DOHH2 (cell line): Measurements from ENCODE around the gene GRK7.

Source experiments
- H3F3A ChIP-seq: fragments of 200-600 bp; sonication (generic), shearing (Covaris generic); 2 replicates; pipeline ENCODE4 v1.6.0; 2016; ENCODE audit warnings: antibody characterized with exemption, mild to moderate bottlenecking; ENCODE audit not compliant: control insufficient read depth, insufficient read depth
- H3K27ac ChIP-seq: fragments of 200-600 bp; sonication (generic); 2 replicates; pipeline ENCODE4 v1.5.1; 2014; ENCODE audit warnings: low read depth, mild to moderate bottlenecking, low read length, moderate library complexity
- H3K27me3 ChIP-seq: fragments of 200-600 bp; sonication (generic); 2 replicates; pipeline ENCODE4 v1.6.1; 2014; ENCODE audit warnings: mild to moderate bottlenecking, low read length, mixed read lengths; ENCODE audit not compliant: control insufficient read depth
- H3K36me3 ChIP-seq: fragments of 200-600 bp; sonication (generic); 2 replicates; pipeline ENCODE4 v1.6.1; 2014; ENCODE audit warnings: mild to moderate bottlenecking, low read length, moderate library complexity, mixed read lengths; ENCODE audit not compliant: control insufficient read depth
- H3K4me1 ChIP-seq: fragments of 200-600 bp; sonication (generic); 2 replicates; pipeline ENCODE4 v1.6.1; 2014; ENCODE audit warnings: mild to moderate bottlenecking, low read length, mixed read lengths; ENCODE audit not compliant: control insufficient read depth
- H3K4me2 ChIP-seq: fragments of 200-600 bp; sonication (generic); 2 replicates; pipeline ENCODE4 v1.6.0; 2014; ENCODE audit warnings: mild to moderate bottlenecking, low read length, moderate library complexity
- H3K4me3 ChIP-seq: fragments of 200-600 bp; sonication (generic); 2 replicates; pipeline ENCODE4 v1.5.1; 2014; ENCODE audit warnings: mild to moderate bottlenecking, low read length, mixed read lengths
- H3K79me2 ChIP-seq: fragments of 200-600 bp; sonication (generic); 2 replicates; pipeline ENCODE4 v1.6.1; 2014; ENCODE audit warnings: mild to moderate bottlenecking, low read length, mixed read lengths; ENCODE audit not compliant: control insufficient read depth
- H3K9me2 ChIP-seq: fragments of 200-600 bp; sonication (generic); replicated peaks from 2 replicates; pipeline ENCODE4 v1.6.1; 2014; ENCODE audit warnings: mild to moderate bottlenecking, low read length, mixed read lengths; ENCODE audit not compliant: control insufficient read depth
- H3K9me3 ChIP-seq: fragments of 200-600 bp; sonication (generic); 2 replicates; pipeline ENCODE4 v1.6.1; 2014; ENCODE audit warnings: antibody characterized with exemption, low read length, mixed read lengths; ENCODE audit not compliant: control insufficient read depth, insufficient read depth
- H4K20me1 ChIP-seq: fragments of 200-600 bp; sonication (generic); 2 replicates; pipeline ENCODE4 v1.6.0; 2014; ENCODE audit warnings: low read depth, mild to moderate bottlenecking, antibody characterized with exemption, low read length, moderate library complexity; ENCODE audit not compliant: control insufficient read depth, insufficient read depth
- CTCF ChIP-seq: fragments of 200-600 bp; sonication (generic); IDR thresholded peaks from one replicate; pipeline ENCODE4 v1.5.1; 2014; ENCODE audit warnings: antibody characterized with exemption, mild to moderate bottlenecking, low read depth, low read length; ENCODE audit not compliant: poor library complexity, severe bottlenecking
- EZH2phosphoT487 ChIP-seq: fragments of 200-600 bp; sonication (generic); IDR thresholded peaks from 2 replicates; pipeline ENCODE4 v1.6.1; 2017; ENCODE audit warnings: borderline replicate concordance, mild to moderate bottlenecking, antibody characterized with exemption, low read length, moderate library complexity, mixed read lengths

GRK7 gene

DNA sequence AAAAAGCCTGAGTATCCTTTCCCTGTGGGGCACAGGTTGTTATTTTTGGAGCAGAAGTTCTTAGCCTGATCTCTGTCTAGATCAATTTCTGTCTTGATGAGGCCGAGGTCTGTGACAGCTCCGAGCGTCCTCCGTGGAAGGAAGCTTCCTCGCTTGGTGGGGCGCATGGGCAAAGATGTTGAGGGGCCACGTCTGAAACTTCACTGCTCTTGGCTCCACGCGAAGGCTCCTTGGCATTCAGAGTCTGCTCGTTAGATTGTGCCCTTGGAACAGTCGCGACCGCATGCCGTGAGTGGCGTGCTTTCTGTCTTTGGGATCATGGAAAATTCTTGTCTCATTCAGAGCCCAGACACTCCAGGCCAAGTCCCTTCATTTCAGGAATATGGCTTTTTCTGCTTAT lies 13.7 kb downstream of the GRK7 start:
- H3K27me3 ChIP-seq = no peaks in the 10 kb centered on the region
- H3K27ac ChIP-seq = no peak overlapping the region
- TF ChIP-seq CTCF = no peak
- no peak for TF ChIP-seq EZH2phosphoT487
- no peaks in the 10 kb centered on the region for H3K9me2 ChIP-seq
- H3F3A ChIP-seq = no peaks in the 10 kb centered on the region
- no peaks in the 10 kb centered on the region for H3K79me2 ChIP-seq
- H4K20me1 ChIP-seq = no peaks in the 10 kb centered on the region
- no peak overlapping the region for H3K4me3 ChIP-seq
- no peak overlapping the region for H3K4me2 ChIP-seq
- H3K4me1 ChIP-seq = no peaks in the 10 kb centered on the region
- H3K36me3 ChIP-seq = no peaks in the 10 kb centered on the region
- H3K9me3 ChIP-seq = no peaks in the 10 kb centered on the region

- Histone ChIP-seq H3K9me2 (no peaks in the 10 kb centered on the region), H3K27me3 (no peaks in the 10 kb centered on the region), H3K79me2 (no peaks in the 10 kb centered on the region), H3K27ac (no peak overlapping the region), H3F3A (no peaks in the 10 kb centered on the region), H3K9me3 (no peaks in the 10 kb centered on the region), H3K36me3 (no peaks in the 10 kb centered on the region), H3K4me1 (no peaks in the 10 kb centered on the region), H4K20me1 (no peaks in the 10 kb centered on the region), H3K4me2 (no peak overlapping the region), H3K4me3 (no peak overlapping the region)
- TF ChIP-seq CTCF = no peak
- TF ChIP-seq EZH2phosphoT487 = no peak
Observed at GRCh38 chr3:141777957-141778813, 15.0 kb downstream of the GRK7 start.

GRCh38 chr3:141779667-141780066 lies 16.5 kb downstream of the GRK7 start:
- Histone ChIP-seq H3F3A (no peaks in the 10 kb centered on the region), H3K4me1 (no peaks in the 10 kb centered on the region), H3K27ac (no peak overlapping the region), H3K9me2 (no peaks in the 10 kb centered on the region), H4K20me1 (no peaks in the 10 kb centered on the region), H3K4me3 (no peak overlapping the region), H3K4me2 (no peak overlapping the region), H3K36me3 (no peaks in the 10 kb centered on the region), H3K79me2 (no peaks in the 10 kb centered on the region), H3K9me3 (no peaks in the 10 kb centered on the region), H3K27me3 (no peaks in the 10 kb centered on the region)
- TF ChIP-seq CTCF (no peak), EZH2phosphoT487 (no peak)
